CD4-positive, CD25-positive, alpha-beta regulatory T cell (primary cell): ENCODE data around the gene SERINC5. TPM values are rescaled to one million over a fixed set of nuclear protein-coding genes. Genes with fewer than 3 reads are reported as not detected.
A peak's percentile ranks its signal among the peaks of the same experiment; 100 is the strongest.
"Not testable (repeated sequence)": the region's sequence is repeated elsewhere in the genome, so short reads cannot be mapped to it uniquely, and the experiment has no call there.

ENCODE experiments used
- ATAC-seq, 2 donors: fragments of 150-1000 bp; cut with Tn5 transposase; one replicate each; pipeline ENCODE4 v1.10.0; 2021; ENCODE audit warnings: low read depth in 2 of 2, moderate number of reproducible peaks in 2 of 2, moderate library complexity in 1 of 2
- DNase-seq, 3 donors: peaks; one replicate each; pipeline versions ENCODE4 v3.0.0 to v3.0.0-alpha.2; 2012 to 2022; ENCODE audit warnings: mixed read lengths in 1 of 3
- H3K27ac ChIP-seq: one replicate; pipeline ENCODE4 v1.7.0; 2013; ENCODE audit warnings: mild to moderate bottlenecking, low read length; ENCODE audit not compliant: insufficient read depth, poor library complexity, severe bottlenecking
- H3K27me3 ChIP-seq: one replicate; pipeline ENCODE4 v1.7.0; 2013; ENCODE audit warnings: low read length; ENCODE audit not compliant: control insufficient read depth, insufficient read depth
- H3K36me3 ChIP-seq: one replicate; pipeline ENCODE4 v1.7.0; 2013; ENCODE audit warnings: mild to moderate bottlenecking, low read length, moderate library complexity; ENCODE audit not compliant: control insufficient read depth, insufficient read depth
- H3K4me1 ChIP-seq: 2 replicates; pipeline ENCODE4 v1.7.0; 2013; ENCODE audit warnings: mild to moderate bottlenecking, low read length; ENCODE audit not compliant: insufficient read depth, control insufficient read depth, poor library complexity, severe bottlenecking
- H3K4me3 ChIP-seq: one replicate; pipeline ENCODE4 v1.7.0; 2013; ENCODE audit warnings: low read depth, mild to moderate bottlenecking, low read length, moderate library complexity
- H3K9me3 ChIP-seq, 2 experiments: 1 replicate in 1 of 2; 2 replicates in 1 of 2; pipeline ENCODE4 v1.7.0; 2013; ENCODE audit warnings: low read length in 2 of 2, mild to moderate bottlenecking in 1 of 2, moderate library complexity in 1 of 2; ENCODE audit not compliant: control insufficient read depth in 2 of 2
- H3K27ac Mint-ChIP-seq, 3 donors: one replicate each; pipeline ENCODE4 v1.8.0; 2020 to 2022; ENCODE audit warnings: mild to moderate bottlenecking in 3 of 3, mixed read lengths in 3 of 3, moderate library complexity in 2 of 3
- H3K27me3 Mint-ChIP-seq: one replicate; pipeline ENCODE4 v1.8.0; 2022; ENCODE audit warnings: mild to moderate bottlenecking, mixed read lengths
- H3K36me3 Mint-ChIP-seq: one replicate; pipeline ENCODE4 v1.8.0; 2020; ENCODE audit warnings: mixed read lengths
- H3K4me1 Mint-ChIP-seq, 4 donors: one replicate each; pipeline ENCODE4 v1.8.0; 2020 to 2022; ENCODE audit warnings: mixed read lengths in 4 of 4, mild to moderate bottlenecking in 1 of 4
- H3K4me3 Mint-ChIP-seq, 4 donors: one replicate each; pipeline ENCODE4 v1.8.0; 2020 to 2022; ENCODE audit warnings: mild to moderate bottlenecking in 4 of 4, mixed read lengths in 4 of 4, moderate library complexity in 3 of 4
- H3K9me3 Mint-ChIP-seq, 7 donors: one replicate each; pipeline ENCODE4 v1.8.0; 2020 to 2022; ENCODE audit warnings: mixed read lengths in 7 of 7, mild to moderate bottlenecking in 3 of 7, moderate library complexity in 2 of 7
- polyA plus RNA-seq, 4 donors: library from polyadenylated mRNA; unstranded; fragments of 300-500 nt; fragmentation: Illumina TruSeq; gene quantifications; one replicate each; pipeline ENCODE4 v1.2.3, GENCODE V29; 2021
- total RNA-seq: library from RNA; stranded (reverse); gene quantifications from one replicate; pipeline ENCODE4 v1.2.3, GENCODE V29; 2022

The SERINC5 gene
- total and polyA plus RNA-seq, 5 donors from 2014 or later = 12.7 to 80.3 (median 16.9) TPM

GRCh38 chr5:80270543-80270942, 14.7 kb upstream of the SERINC5 start:
- peak overlapping the region; percentile 18 for H3K4me3 ChIP-seq
- ATAC-seq, H3K36me3 ChIP-seq, H3K36me3 Mint-ChIP-seq, H3K4me1 ChIP-seq, H3K27ac ChIP-seq, H3K27me3 ChIP-seq, DNase-seq, H3K27me3 Mint-ChIP-seq, H3K9me3 ChIP-seq, H3K9me3 Mint-ChIP-seq: not testable (repeated sequence)
- H3K4me3 Mint-ChIP-seq = peak overlapping the region in 3 of 4 donors; percentile 34 to 60 (median 47)
- peak overlapping the region in 2 of 3 donors; percentile 85 to 87 for H3K27ac Mint-ChIP-seq
- H3K4me1 Mint-ChIP-seq = peaks cover 15 to 37% (median 20%) of the 10 kb centered on the region in 4 donors

- no peak overlapping the region for H3K27ac ChIP-seq
- no peaks in the 10 kb centered on the region for H3K9me3 ChIP-seq
- Mint-ChIP-seq H3K9me3 (no peaks in the 10 kb centered on the region), H3K4me3 (peak overlapping the region in 3 of 4 donors; percentile 34 to 60 (median 47)), H3K36me3 (peaks cover 3% of the 10 kb centered on the region), H3K27me3 (peaks cover 5% of the 10 kb centered on the region), H3K27ac (peak overlapping the region; percentile 85 to 97 (median 87)), H3K4me1 (peaks cover 12 to 34% (median 20%) of the 10 kb centered on the region in 4 donors)
- H3K27me3 ChIP-seq = no peaks in the 10 kb centered on the region
- peak in 1 of 3 donors; percentile 63 for DNase-seq
- no peaks in the 10 kb centered on the region for H3K36me3 ChIP-seq
- H3K4me3 ChIP-seq = peak overlapping the region; percentile 18
- H3K4me1 ChIP-seq = peaks cover 8% of the 10 kb centered on the region
- peak in 1 of 2 donors; percentile 25 for ATAC-seq
Observed at GRCh38 chr5:80269991-80270438, 14.2 kb upstream of the SERINC5 start.

- Mint-ChIP-seq H3K4me3 (peak overlapping the region in 3 of 4 donors; percentile 17 to 76 (median 56)), H3K4me1 (peaks cover 16 to 34% (median 20%) of the 10 kb centered on the region in 4 donors), H3K36me3 (peaks cover 3% of the 10 kb centered on the region), H3K27me3 (peaks cover 5% of the 10 kb centered on the region), H3K9me3 (no peaks in the 10 kb centered on the region), H3K27ac (peak overlapping the region; percentile 82 to 89 (median 85))
- ATAC-seq (no peak), DNase-seq (no peak)
- no peaks in the 10 kb centered on the region for H3K9me3 ChIP-seq
- peaks cover 8% of the 10 kb centered on the region for H3K4me1 ChIP-seq
- no peaks in the 10 kb centered on the region for H3K36me3 ChIP-seq
- no peak overlapping the region for H3K27ac ChIP-seq
- no peak overlapping the region for H3K4me3 ChIP-seq
- no peaks in the 10 kb centered on the region for H3K27me3 ChIP-seq
Observed at GRCh38 chr5:80268916-80269315, 13.1 kb upstream of the SERINC5 start.

GRCh38 chr5:80266566-80266965, 10.7 kb upstream of the SERINC5 start:
- Mint-ChIP-seq H3K4me3 (no peak overlapping the region), H3K27ac (no peak overlapping the region)

GRCh38 chr5:80260461-80260860, 4.6 kb upstream of the SERINC5 start:
- no peaks in the 10 kb centered on the region for H3K36me3 ChIP-seq
- H3K27ac ChIP-seq = no peak overlapping the region
- H3K36me3 Mint-ChIP-seq = no peaks in the 10 kb centered on the region
- H3K4me1 ChIP-seq = peaks cover 13% of the 10 kb centered on the region
- no peaks in the 10 kb centered on the region for H3K27me3 Mint-ChIP-seq
- no peak for DNase-seq
- H3K4me1 Mint-ChIP-seq = peaks cover 0 to 19% (median 10%) of the 10 kb centered on the region in 4 donors
- no peaks in the 10 kb centered on the region for H3K27me3 ChIP-seq
- H3K9me3 ChIP-seq = no peaks in the 10 kb centered on the region
- no peak overlapping the region for H3K27ac Mint-ChIP-seq
- no peak for ATAC-seq
- H3K4me3 Mint-ChIP-seq = no peak overlapping the region
- peaks cover 0 to 3% (median 0%) of the 10 kb centered on the region in 7 donors for H3K9me3 Mint-ChIP-seq
- H3K4me3 ChIP-seq = no peak overlapping the region

More at GRCh38 chr5:80266566-80266965, 10.7 kb upstream of the SERINC5 start:
- Mint-ChIP-seq H3K9me3 (peaks cover 0 to 2% (median 0%) of the 10 kb centered on the region in 7 donors), H3K4me1 (peaks cover 16 to 33% (median 20%) of the 10 kb centered on the region in 4 donors), H3K36me3 (peaks cover 3% of the 10 kb centered on the region), H3K27me3 (peaks cover 5% of the 10 kb centered on the region)
- Histone ChIP-seq H3K9me3 (no peaks in the 10 kb centered on the region), H3K27me3 (no peaks in the 10 kb centered on the region), H3K4me1 (peaks cover 8% of the 10 kb centered on the region), H3K27ac (no peak overlapping the region), H3K4me3 (no peak overlapping the region), H3K36me3 (no peaks in the 10 kb centered on the region)
- no peak for DNase-seq
- ATAC-seq = no peak

- H3K27me3 ChIP-seq = no peaks in the 10 kb centered on the region
- Mint-ChIP-seq H3K4me1 (peaks cover 6 to 21% (median 12%) of the 10 kb centered on the region in 4 donors), H3K36me3 (peaks cover 2% of the 10 kb centered on the region), H3K4me3 (peak overlapping the region in 2 of 4 donors; percentile 15 to 34), H3K27me3 (no peaks in the 10 kb centered on the region), H3K9me3 (peaks cover 0 to 3% (median 0%) of the 10 kb centered on the region in 7 donors), H3K27ac (no peak overlapping the region)
- no peaks in the 10 kb centered on the region for H3K9me3 ChIP-seq
- no peak overlapping the region for H3K27ac ChIP-seq
- peak in 1 of 3 donors; percentile 31 for DNase-seq
- no peaks in the 10 kb centered on the region for H3K36me3 ChIP-seq
- peaks cover 13% of the 10 kb centered on the region for H3K4me1 ChIP-seq
- H3K4me3 ChIP-seq = no peak overlapping the region
- no peak for ATAC-seq
Observed at GRCh38 chr5:80259511-80260203, 3.8 kb upstream of the SERINC5 start.

GRCh38 chr5:80255431-80255810, 427 bp downstream of the SERINC5 start:
- ATAC-seq = peak; percentile 9 to 21
- H3K4me1 Mint-ChIP-seq = peaks cover 17 to 63% (median 44%) of the 10 kb centered on the region in 4 donors
- H3K27ac Mint-ChIP-seq = peak overlapping the region; percentile 80 to 92 (median 90)

More at GRCh38 chr5:80255431-80255810, 427 bp downstream of the SERINC5 start:
- Histone ChIP-seq H3K4me3 (peak overlapping the region; percentile 100), H3K9me3 (no peaks in the 10 kb centered on the region), H3K27ac (peak overlapping the region; percentile 86), H3K4me1 (peaks cover 43% of the 10 kb centered on the region), H3K36me3 (no peaks in the 10 kb centered on the region), H3K27me3 (no peaks in the 10 kb centered on the region)
- Mint-ChIP-seq H3K36me3 (peaks cover 19% of the 10 kb centered on the region), H3K27me3 (no peaks in the 10 kb centered on the region), H3K9me3 (peaks cover 0 to 3% (median 0%) of the 10 kb centered on the region in 7 donors), H3K4me3 (peak overlapping the region; percentile 95 to 96 (median 96))
- peak in 2 of 3 donors; percentile 41 to 43 for DNase-seq
